HG02759 (cell line): ENCODE data around the gene CIAO1.
"Not testable (repeated sequence)": the region's sequence is repeated elsewhere in the genome, so short reads cannot be mapped to it uniquely, and the experiment has no call there.

Experiments
- ATAC-seq: cut with Tn5 transposase; IDR thresholded peaks from one replicate; pipeline ENCODE4 v1.9.1; 2021; ENCODE audit warnings: mild to moderate bottlenecking, moderate library complexity; ENCODE audit not compliant: unreplicated experiment

CIAO1 gene

DNA sequence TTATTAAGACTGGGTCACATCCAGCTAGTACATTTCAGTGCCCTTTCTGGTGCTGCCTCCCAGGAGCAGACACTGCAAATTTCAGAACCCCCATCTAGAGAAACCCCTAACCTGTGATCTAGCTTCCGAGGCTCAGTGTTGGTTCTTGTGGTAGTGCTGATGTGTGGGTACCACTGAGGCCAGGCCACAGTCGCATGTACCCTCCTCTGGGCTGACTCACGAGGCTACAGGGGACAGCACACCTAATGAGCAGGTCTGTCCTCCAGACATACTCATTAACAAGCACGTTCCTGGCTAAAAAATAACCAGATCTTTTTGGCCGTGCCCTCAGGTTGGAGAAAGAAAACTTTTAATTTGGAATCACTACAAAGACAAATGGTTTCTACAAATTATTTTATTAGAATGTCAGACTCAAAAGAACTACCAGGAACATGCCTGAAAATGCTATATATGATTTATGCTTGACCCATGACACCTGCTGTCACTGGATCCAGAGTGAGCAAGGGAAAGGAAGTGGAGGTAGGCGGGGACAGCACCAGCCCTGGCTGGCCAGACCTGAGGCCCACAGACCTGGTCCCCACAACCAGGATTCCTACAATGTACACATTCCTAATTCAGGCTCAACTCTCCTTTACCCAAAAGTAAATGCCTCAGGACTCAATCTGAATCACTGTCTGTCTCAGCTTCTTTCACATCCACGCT lies 8.5 kb downstream of the CIAO1 start:
- no peak for ATAC-seq

DNA sequence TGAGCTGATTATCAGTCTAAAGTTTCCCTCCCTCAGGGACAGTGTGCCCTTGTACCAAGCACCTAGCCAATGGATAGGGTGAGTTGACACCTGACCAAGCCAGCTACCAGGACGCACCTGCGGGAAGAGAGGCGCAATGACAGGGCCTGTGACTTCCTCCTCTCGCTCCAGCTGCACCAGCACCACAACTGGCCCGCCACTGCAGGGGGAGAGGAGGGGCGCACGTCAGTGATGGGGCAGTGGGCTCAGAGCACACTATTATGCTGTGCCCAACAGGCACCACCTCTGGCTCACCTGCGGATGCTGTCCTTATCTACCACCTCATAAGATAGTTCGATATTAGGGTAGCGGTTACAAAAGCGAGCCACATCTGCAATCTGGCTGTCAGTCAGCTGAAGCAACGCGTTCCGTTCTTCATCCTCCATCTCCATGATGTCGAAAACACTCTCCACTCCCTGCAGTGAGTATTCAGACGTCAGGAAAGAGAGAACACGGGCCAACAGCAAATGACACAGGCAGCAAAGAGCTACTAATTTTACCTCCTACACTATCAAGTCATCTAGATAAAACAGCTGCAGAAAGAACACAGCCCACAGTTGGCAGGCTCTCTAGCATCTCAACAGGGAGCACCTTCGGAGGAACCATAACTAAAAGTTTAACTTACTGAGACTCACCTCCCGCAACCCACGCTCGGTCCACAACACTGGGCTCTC lies 10.9 kb downstream of the CIAO1 start:
- no peak for ATAC-seq

- ATAC-seq = no peak
These were observed 21.3 kb downstream of the CIAO1 start for GRCh38 chr2:96287273-96287856.

DNA sequence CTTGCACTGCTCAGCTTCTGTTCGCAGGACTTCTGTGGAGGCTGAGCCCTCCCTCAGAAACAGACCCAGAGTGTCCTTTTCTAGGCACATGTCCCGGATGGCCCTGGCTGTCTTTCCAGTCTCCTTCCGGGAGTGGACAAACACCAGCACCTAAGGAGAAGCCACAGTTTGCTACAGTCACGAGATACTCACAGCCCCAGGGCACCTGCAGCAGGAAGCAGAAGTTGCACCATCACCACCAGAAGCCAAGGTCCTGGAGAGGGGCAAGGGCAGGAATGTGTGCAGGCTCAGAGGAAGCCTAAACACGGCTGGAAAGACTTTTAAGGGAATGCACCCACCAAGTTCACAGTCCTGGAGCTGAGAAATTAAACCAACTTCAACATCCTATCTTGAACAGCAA lies 25.7 kb downstream of the CIAO1 start:
- no peak for ATAC-seq

- ATAC-seq = not testable (repeated sequence)
These were observed 28.2 kb downstream of the CIAO1 start for GRCh38 chr2:96294271-96294670.

DNA sequence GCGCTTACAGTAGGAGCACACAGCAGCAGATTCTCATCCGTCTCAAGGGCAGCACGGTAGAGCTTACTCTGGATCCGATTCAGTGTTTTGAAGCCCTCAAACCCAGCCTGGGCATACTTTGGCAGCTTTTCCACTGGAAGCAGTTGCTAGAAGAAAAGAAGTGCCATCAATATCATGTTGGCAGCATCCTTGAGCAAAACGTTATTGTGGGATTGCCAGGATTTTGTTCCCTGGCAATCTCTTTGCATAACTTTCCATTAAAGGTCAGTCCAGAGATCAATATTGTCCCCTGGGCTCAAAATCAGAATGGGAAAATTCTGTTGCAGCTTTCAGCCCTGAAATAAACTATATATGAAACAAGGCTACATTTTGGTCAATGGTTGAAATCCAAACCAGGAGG lies 30.9 kb downstream of the CIAO1 start:
- ATAC-seq = no peak

DNA sequence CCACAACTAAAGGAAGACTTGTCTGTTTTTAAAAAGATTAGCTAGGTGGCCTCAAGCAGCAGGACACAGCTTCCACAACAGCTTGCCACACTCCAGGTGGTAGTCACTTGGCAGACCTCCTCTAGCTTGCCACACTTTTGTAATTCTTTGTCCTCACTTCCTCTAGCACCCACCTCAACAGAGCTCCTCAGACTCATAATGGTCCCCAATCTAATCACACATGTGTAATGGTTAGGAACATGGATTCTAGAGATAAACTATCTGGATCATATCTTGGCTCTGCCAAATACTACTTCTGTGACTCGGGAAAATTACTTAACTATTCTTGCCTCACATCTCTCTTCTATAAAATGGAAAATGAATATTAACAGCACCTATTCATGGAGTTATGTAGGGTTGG lies 35.8 kb downstream of the CIAO1 start:
- ATAC-seq = no peak

DNA sequence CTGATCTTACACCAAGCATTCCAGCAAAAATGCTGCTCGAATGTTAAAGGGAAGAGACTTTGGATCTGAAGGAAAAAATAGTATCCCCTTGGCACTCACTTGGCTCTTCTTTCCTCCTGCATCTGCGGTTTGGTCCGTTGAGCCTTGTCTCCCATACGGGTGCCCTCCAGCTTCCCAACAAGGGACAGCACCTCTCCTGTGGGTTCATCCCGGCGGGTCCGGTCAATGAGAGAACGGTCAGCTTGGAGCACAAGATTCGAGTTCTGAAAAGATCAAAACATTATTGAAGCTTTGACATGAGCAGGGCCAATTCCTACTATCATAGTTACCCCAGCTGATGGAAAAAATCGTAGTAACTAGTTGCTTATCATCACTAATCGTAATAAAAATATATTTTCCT lies 38.6 kb downstream of the CIAO1 start:
- no peak for ATAC-seq

DNA sequence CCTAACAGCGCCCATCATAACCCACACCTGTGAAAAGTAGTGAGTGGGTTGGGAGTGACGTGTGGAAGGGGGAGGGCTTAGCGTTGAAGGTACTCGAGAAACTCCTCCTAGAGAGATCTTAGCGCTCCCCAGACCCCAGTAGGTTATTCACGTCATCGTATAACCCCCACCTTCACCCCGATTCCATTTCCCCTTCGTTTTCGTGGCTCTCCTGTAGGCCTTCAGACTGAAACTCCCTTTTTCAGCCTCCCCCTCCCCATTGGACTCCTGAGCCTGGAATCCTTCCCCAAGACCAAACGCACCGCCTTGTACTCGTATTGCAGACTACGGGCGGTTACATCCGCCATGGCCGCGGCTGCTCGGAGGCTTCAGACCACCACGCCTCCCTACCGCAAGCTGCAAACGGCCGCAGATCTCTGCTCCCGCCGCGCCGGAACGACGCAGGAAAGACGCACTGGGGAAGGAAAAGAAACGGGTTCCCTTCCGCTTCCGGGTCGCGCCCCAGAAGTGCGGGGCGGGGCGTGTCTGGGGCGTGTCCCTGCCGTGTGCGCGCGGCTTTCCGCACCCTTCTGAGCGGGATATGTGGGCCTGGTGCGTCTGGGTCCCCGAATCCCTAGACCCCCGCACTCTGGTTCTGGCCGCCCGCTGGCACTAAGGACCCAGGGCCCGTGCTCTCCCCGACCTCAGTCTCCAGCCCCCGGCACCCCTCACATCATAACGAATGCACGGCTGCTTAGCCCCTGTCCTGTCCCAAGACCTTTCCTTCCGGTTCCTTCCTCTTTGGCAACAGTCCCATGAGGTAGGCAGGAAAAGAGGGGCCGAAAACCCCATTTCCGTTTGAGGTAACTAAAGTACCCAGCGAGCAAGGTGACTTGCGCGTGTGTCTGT lies 39.3 kb downstream of the CIAO1 start, which contains the start of gene SNRNP200:
Gene SNRNP200 (minus strand): TSS at position 456 of the 888 bp plus-strand sequence. CDS start 109 bp downstream, at position 347.
- ATAC-seq = peak; percentile 92

DNA sequence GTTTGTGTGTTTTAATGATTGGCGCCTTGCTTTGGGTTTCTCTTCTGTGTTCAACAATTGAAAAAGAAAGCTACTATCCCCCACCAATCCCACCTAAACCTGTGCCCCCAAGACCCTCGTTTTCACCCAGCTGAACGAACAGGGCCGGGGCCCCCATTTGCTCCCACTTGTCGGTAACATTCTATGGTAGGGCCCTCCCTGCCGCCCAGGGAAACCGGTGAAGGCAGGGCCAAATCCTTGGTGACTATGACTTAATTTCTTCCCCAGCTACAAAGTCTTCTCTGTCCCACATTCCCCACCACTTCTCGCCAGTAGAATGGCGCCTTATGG lies 39.9 kb downstream of the CIAO1 start:
- ATAC-seq = no peak

DNA sequence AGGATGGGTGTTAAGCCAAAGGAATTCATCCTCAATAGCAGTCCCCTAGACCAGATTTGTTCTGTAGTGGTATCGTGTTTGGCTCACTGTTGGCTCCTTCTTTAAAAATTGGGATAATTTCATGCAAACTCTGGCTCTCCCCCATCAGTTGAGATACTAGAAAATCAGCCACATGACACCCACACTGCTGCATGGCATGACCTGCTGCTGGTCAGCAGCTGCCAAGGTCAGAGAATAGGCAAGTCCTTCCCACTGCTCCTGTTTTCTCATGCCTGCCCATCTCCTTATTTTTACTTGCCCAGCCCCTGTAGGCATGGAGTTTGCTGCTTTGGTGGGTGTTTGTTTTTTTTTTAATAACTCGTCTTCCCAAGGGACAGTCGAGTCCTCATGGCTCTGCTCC lies 40.3 kb downstream of the CIAO1 start:
- ATAC-seq = no peak

DNA sequence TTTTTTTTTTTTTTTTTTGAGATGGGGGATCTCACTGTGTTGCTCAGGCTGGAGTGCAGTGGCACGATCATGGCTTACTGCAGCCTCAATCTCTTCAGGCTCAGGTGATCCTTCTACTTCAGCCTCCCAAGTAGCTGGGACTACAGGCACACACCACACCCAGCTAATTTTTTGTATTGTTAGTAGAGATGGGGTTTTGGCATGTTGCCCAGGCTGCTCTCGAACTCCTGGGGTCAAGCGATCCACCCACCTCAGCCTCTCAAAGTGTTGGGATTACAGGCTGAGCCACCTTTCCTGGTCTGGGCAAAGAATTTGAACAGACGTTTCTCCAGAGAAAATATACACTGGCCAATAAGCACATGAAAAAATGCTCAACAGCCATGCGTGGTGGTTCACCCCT lies 42.2 kb downstream of the CIAO1 start:
- ATAC-seq = no peak

- no peak for ATAC-seq
These were observed 49.0 kb downstream of the CIAO1 start for GRCh38 chr2:96315005-96315399.

- ATAC-seq = peak; percentile 55
These were observed 49.5 kb downstream of the CIAO1 start for GRCh38 chr2:96315400-96316071.

DNA sequence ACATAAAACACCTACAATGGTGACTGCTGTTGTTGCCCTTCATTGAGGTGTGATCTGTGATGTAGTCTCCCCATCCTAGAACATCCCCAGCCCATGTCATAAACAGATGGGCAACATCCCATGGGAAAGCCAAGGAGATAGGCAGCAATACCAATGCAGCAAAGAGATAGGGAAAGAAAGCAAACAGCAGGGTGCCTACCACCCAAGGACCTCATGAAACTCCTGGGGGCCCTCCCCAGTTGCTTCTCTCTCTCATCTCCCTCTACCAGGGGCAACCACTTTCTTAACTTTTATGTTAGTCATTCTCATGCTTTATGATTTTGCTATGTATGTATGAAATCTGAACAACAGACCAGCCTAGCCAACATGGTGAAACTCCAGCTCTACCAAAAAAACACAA lies 51.0 kb downstream of the CIAO1 start:
- ATAC-seq = no peak

- no peak for ATAC-seq
These were observed 51.6 kb downstream of the CIAO1 start for GRCh38 chr2:96317584-96317997.

GRCh38 chr2:96318723-96319122 lies 52.7 kb downstream of the CIAO1 start:
- no peak for ATAC-seq

DNA sequence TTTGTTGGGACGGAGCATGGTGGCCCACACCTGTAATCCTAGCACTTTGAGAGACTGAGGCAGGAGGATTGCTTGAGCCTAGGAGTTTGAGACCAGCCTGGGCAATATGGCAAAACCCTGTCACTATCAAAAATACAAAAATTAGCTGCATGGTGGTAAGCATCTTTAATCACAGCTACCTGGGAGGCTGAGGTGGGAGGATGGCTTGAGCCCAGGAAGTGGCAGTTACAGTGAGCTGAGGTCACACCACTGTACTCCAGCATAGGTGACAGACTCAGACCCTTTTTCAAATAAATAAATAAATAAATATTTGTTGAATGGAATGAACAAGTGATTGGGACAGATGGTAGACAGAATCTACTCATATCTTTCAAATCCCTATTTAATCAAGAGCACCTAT lies 53.4 kb downstream of the CIAO1 start:
- ATAC-seq = no peak

DNA sequence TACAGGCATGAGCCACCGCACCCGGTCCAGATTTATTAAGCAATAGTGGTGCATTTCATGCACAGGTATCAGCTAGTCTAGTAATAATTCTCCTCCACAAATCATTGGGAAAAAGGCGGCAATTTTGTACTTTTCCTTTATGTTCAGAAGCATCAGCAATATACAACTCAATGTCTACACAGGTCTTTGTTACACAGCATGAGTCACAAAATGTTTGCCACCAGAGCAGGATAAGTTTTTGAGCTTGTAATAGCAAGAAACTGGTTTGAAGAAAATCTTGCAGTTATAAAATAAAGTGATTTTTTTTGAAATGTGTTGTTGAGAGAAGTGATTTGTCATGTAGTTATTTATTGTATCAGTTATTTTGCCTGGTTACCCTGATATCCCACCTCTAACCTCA lies 54.3 kb downstream of the CIAO1 start:
- ATAC-seq = no peak

GRCh38 chr2:96320728-96321622 lies 55.0 kb downstream of the CIAO1 start:
- ATAC-seq = peak; percentile 22
